Jurkat, Clone E6-1 (cell line): ENCODE measurements around the gene NMRAL1.

Experiments used
- DNase-seq: peaks from one replicate; pipeline ENCODE4 v3.0.0-alpha.2; 2011; ENCODE audit warnings: low read depth, low spot score
- H3K4me3 ChIP-seq: 2 replicates; pipeline ENCODE4 v1.5.1; 2011; ENCODE audit warnings: mild to moderate bottlenecking, low read length, control low read depth, moderate library complexity

Gene NMRAL1

DNA sequence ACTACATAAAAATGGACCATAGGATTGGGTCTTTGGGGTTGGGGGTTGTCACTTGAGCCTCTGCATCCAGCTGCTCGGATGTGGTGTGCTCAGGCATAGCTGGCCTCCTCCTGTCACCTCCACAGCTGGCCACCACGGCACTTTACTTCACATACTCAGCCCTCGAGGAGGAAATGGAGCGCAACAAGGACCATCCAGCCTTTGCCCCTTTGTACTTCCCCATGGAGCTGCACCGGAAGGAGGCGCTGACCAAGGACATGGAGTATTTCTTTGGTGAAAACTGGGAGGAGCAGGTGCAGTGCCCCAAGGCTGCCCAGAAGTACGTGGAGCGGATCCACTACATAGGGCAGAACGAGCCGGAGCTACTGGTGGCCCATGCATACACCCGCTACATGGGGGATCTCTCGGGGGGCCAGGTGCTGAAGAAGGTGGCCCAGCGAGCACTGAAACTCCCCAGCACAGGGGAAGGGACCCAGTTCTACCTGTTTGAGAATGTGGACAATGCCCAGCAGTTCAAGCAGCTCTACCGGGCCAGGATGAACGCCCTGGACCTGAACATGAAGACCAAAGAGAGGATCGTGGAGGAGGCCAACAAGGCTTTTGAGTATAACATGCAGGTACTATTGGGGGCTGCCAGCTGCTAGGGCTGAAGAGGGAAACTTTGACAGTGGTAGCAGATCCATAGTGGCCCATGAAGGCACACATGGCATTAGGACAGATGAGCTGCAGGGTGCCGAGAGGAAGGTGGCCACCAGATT lies 33.3 kb upstream of the NMRAL1 start:
- no peak overlapping the region for H3K4me3 ChIP-seq
- no peak for DNase-seq

DNA sequence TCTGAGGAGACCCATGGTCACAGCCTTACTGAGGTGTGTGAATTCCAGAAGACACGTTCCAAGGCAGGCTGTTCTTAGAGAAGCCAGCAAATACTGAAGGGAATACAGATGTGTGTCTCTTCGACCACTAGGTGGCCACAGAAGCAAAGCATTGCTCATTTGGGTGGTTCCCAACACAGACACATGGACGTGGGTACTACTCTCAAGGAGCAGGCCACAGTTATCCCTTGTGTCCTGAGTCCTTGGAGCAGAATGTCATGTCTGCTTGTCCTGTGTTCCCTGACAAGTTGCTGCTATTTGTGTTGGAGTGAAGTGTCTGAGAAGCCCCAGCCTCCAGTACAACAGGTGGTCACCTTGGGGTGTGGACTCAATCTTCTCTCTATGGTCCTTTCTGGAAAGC lies 32.0 kb upstream of the NMRAL1 start:
- H3K4me3 ChIP-seq: no peak overlapping the region
- DNase-seq: peak; percentile 69

DNA sequence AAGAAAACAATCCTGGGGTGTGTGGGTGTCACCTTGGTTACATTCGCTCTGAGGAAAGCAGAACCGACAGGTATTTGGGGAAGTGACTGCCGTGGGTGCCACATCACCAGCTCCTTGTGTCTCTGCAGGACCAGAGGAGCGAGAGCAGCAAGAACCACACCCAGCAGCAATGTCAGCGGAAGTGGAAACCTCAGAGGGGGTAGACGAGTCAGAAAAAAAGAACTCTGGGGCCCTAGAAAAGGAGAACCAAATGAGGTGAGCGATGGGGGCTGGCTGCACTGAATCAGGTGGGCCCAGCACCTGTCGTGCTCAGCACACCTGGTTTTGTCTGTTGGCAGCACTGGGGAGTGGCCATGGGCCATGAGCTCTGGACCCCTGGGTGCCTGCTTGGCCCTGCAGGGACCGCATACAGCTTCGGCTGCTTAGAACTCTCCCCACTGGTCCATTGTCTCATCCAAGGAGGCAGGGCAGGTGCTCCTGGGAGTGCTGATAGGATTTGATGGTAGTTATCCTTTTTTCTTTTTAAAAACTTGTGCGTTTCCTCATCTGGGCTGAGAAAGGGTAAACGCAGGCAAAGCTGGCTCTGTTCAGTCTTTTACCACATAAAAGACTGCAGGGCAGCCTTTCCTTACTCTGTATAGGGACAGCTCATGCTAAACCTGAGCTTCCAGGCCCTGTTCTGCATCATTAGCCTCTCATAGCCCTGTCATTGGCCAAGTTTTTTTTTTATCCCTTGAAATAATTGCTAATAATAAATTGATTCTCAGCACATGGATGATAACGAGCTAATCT lies 31.1 kb upstream of the NMRAL1 start:
- peak; percentile 79 for DNase-seq

DNA sequence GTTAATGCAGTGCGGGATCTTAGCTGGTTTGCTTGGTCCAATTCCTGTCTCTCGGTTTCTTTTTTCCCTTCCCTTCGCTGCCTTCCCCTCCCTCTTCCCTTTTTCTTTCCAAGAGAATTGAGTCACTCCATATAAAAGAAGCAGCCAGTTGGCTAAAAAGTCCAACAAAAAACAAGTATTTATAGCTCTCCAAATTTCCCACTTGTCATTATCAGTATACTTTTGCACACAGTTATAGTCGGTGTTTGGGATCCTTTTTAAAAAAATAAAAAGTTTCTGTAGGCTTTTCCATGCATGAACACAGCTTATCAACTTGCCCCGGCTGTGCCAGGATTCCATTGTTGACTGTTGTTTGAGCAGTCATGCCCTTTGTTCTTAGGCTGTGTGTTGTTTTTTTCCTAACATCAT lies 26.6 kb upstream of the NMRAL1 start:
- no peak for DNase-seq
- no peak overlapping the region for H3K4me3 ChIP-seq

More for the DNA sequence above, 31.1 kb upstream of the NMRAL1 start:
- H3K4me3 ChIP-seq: peak overlapping the region; percentile 41

- no peak for DNase-seq
- no peak overlapping the region for H3K4me3 ChIP-seq
Observed at GRCh38 chr16:4500272-4500671, 25.8 kb upstream of the NMRAL1 start.

DNA sequence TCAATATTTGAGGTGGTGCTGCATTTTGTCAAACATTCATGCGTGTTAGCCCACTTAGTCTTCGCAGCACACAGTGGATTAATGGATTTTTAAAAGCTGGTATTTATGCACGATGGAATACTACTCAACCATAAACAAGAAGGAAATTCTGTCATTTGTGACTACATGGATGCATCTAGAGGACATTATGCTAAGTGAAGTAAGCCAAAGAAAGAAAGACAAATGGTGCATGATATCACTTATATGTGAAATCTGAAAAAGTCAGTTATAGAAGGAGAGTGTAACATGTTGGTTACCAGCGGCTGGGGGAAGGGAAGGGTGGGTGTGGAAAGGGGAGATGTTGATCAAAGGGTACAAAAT lies 24.8 kb upstream of the NMRAL1 start:
- H3K4me3 ChIP-seq: no peak overlapping the region
- DNase-seq: no peak

- no peak for DNase-seq
- H3K4me3 ChIP-seq: no peak overlapping the region
Observed at GRCh38 chr16:4498546-4499195, 24.2 kb upstream of the NMRAL1 start.

DNA sequence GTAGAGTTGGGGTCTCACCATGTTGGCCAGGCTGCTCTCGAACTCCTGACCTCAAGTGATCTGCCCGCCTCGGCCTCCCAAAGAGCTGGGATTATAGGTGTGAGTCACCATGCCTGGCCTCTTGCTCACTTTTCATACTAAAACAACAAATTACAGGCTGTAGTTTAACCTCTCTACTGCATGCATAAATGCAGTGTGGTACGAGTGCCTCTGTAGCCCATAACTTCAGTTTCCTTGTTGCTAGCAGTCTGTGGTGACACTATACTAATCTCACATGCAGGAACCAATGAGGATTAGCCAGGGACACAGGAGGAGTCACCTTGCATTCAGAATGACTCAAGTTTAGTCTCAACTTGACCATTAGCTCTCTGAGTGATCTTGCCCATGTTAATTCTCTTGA lies 21.9 kb upstream of the NMRAL1 start:
- no peak overlapping the region for H3K4me3 ChIP-seq
- DNase-seq: no peak

DNA sequence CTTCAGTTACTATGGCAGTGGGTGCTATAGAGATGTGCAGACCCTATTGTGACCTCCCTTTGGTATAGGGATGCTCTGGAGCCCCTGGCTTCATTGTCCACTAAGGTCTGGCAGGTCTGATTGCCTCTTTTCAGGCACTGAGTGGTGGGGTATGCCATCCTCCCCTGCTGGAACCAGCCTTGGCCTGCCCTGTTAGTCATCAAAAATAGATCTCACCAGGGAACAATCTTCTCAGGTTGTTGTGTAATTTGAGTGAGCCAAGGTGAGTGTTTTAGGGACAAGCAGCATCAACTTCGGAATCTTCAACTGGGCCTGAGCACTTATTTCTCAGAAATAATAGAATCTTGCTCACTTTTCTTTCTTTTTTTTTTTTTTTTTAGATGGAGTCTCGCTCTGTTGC lies 21.3 kb upstream of the NMRAL1 start:
- DNase-seq: no peak
- H3K4me3 ChIP-seq: no peak overlapping the region

GRCh38 chr16:4494746-4495490 lies 20.5 kb upstream of the NMRAL1 start:
- no peak for DNase-seq
- H3K4me3 ChIP-seq: no peak overlapping the region

DNA sequence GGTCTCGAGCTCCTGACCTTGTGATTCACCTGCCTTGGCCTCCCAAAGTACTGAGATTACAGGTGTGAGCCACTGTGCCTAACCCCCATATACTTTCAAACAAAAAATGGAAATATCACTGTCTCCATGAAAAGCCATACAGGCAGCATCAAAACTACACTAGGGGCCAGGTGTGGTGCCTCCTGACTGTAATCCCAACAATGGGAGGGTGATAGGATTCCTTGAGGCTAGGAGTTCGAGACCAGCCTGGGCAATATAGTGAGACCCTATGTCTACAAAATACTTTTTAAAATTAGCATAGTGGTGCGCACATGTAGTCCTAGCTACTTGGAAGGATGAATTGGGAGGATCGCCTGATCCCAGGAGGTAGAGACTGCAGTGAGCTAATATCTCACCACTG lies 17.5 kb upstream of the NMRAL1 start:
- H3K4me3 ChIP-seq: no peak overlapping the region
- no peak for DNase-seq

GRCh38 chr16:4489030-4489429 lies 14.6 kb upstream of the NMRAL1 start:
- H3K4me3 ChIP-seq: no peak overlapping the region
- DNase-seq: no peak

- peak; percentile 77 for DNase-seq
- H3K4me3 ChIP-seq: no peak overlapping the region
Observed at GRCh38 chr16:4488499-4488967, 14.1 kb upstream of the NMRAL1 start.

DNA sequence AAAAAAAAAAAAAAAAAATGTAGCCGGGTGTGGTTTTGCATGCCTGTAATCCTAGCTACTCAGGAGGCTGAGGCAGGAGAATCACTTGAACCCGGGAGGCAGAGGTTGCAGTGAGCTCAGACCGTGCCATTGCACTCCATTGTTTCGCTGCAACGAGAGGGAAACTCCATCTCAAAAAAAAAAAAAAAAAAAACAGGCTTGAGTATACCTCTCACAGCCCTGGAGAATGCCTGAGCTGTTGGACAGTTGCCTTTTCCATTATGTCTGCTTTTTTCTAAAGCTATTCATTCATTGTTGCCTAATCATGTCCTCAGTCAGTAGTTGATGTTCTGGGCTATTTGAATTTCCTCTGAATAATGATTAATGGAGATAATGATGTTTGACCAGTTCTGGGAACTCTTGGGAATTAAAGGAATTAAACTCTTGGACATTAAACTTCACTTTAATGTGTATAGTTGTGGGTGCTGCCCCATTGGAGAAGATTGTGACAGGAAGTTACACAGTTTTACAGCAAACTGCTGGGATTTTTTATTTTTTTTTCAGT lies 13.6 kb upstream of the NMRAL1 start:
- no peak overlapping the region for H3K4me3 ChIP-seq
- DNase-seq: no peak

- no peak for DNase-seq
- H3K4me3 ChIP-seq: no peak overlapping the region
Observed at GRCh38 chr16:4486126-4486893, 11.9 kb upstream of the NMRAL1 start.

DNA sequence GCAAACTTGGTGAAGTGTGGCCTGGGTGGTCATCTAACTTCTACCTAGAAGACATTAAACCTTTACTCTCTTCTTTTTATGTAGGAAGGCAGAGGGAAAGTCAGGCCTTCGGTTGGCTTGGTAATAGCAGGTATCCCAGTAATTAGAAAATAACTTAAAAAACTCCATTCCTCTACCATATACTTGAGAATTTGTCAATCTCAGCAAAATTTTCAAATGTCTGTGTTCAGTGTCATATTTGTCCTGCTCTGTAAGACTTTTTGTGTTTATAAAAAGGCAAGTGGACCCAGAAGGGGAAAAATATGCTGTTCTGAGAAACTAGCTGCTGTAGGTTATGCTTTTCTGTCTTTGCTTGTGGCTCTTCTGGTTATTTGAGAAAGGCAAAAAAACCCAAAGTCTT lies 7.5 kb upstream of the NMRAL1 start:
- no peak for DNase-seq
- no peak overlapping the region for H3K4me3 ChIP-seq

- no peak overlapping the region for H3K4me3 ChIP-seq
- no peak for DNase-seq
Observed at GRCh38 chr16:4481526-4481925, 7.1 kb upstream of the NMRAL1 start.

GRCh38 chr16:4477966-4478365 lies 3.5 kb upstream of the NMRAL1 start:
- H3K4me3 ChIP-seq: peak overlapping the region; percentile 82; the same call in 1 of the 2 replicates
- no peak for DNase-seq
